Parathyroid adenoma (tissue), 2 donors: ENCODE results near the gene TMEM217.
"Not testable (repeated sequence)": the region's sequence is repeated elsewhere in the genome, so short reads cannot be mapped to it uniquely, and the experiment has no call there.

Source experiments
- H2AFZ ChIP-seq: fragments of 300-600 bp; sonication (generic); one replicate; pipeline ENCODE4 v1.7.0; 2017; ENCODE audit warnings: antibody characterized with exemption, mild to moderate bottlenecking
- H3K27ac ChIP-seq: fragments of 300-600 bp; sonication (generic); one replicate; pipeline ENCODE4 v1.7.0; 2017
- H3K27me3 ChIP-seq: fragments of 300-600 bp; sonication (generic); one replicate; pipeline ENCODE4 v1.7.0; 2017; ENCODE audit warnings: low read length; ENCODE audit not compliant: control insufficient read depth, insufficient read depth
- H3K36me3 ChIP-seq: fragments of 300-600 bp; sonication (generic); one replicate; pipeline ENCODE4 v1.7.0; 2017; ENCODE audit warnings: low read length; ENCODE audit not compliant: control insufficient read depth, insufficient read depth
- H3K4me1 ChIP-seq: fragments of 300-600 bp; sonication (generic); one replicate; pipeline ENCODE4 v1.7.0; 2017; ENCODE audit warnings: control low read depth
- H3K4me2 ChIP-seq: fragments of 300-600 bp; sonication (generic); one replicate; pipeline ENCODE4 v1.7.0; 2017; ENCODE audit warnings: low read length
- H3K4me3 ChIP-seq: fragments of 300-600 bp; sonication (generic); one replicate; pipeline ENCODE4 v1.7.0; 2017; ENCODE audit warnings: low read depth, low read length
- H3K79me2 ChIP-seq: fragments of 300-600 bp; sonication (generic); one replicate; pipeline ENCODE4 v1.7.0; 2017; ENCODE audit warnings: control low read depth
- H3K9ac ChIP-seq: fragments of 300-600 bp; sonication (generic); one replicate; pipeline ENCODE4 v1.7.0; 2017; ENCODE audit warnings: mild to moderate bottlenecking
- H3K9me3 ChIP-seq: fragments of 300-600 bp; sonication (generic); one replicate; pipeline ENCODE4 v1.7.0; 2017; ENCODE audit warnings: low read length; ENCODE audit not compliant: control insufficient read depth
- TF ChIP-seq, protein P1 (sequence below): fragments of 300-600 bp; sonication (generic); IDR thresholded peaks from one replicate; pipeline ENCODE4 v1.7.0; 2017; ENCODE audit warnings: antibody characterized with exemption, mild to moderate bottlenecking
- donor health status: primary hyperparathyroidism.

The TMEM217 gene

DNA sequence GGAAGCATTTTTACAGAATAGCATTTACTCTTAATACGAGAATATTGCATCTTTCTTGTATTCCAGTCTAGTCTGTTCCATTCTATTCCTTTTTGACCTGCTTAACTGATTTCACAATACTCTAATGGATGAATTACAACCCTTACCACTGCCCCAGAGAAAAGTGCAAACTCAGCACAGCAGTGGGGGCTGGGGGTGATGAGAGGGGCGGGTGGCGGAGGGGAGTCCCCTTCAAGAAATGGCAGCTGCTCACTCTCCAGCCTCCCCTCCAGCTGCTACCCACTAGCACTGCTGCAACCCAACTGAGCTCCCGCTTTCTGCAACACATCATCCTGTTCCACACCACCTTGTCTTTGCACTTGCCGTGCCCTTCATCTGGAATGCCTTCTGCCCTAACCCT lies 57.9 kb downstream of the TMEM217 start:
- Histone ChIP-seq H3K9me3 (no peaks in the 10 kb centered on the region), H3K4me2 (no peak overlapping the region), H3K9ac (no peak overlapping the region), H3K36me3 (no peaks in the 10 kb centered on the region), H2AFZ (no peak overlapping the region), H3K4me1 (no peaks in the 10 kb centered on the region), H3K4me3 (no peak overlapping the region), H3K79me2 (no peaks in the 10 kb centered on the region), H3K27me3 (no peaks in the 10 kb centered on the region), H3K27ac (no peak overlapping the region)
- TF ChIP-seq, protein P1, sequence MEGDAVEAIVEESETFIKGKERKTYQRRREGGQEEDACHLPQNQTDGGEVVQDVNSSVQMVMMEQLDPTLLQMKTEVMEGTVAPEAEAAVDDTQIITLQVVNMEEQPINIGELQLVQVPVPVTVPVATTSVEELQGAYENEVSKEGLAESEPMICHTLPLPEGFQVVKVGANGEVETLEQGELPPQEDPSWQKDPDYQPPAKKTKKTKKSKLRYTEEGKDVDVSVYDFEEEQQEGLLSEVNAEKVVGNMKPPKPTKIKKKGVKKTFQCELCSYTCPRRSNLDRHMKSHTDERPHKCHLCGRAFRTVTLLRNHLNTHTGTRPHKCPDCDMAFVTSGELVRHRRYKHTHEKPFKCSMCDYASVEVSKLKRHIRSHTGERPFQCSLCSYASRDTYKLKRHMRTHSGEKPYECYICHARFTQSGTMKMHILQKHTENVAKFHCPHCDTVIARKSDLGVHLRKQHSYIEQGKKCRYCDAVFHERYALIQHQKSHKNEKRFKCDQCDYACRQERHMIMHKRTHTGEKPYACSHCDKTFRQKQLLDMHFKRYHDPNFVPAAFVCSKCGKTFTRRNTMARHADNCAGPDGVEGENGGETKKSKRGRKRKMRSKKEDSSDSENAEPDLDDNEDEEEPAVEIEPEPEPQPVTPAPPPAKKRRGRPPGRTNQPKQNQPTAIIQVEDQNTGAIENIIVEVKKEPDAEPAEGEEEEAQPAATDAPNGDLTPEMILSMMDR, result no peak

DNA sequence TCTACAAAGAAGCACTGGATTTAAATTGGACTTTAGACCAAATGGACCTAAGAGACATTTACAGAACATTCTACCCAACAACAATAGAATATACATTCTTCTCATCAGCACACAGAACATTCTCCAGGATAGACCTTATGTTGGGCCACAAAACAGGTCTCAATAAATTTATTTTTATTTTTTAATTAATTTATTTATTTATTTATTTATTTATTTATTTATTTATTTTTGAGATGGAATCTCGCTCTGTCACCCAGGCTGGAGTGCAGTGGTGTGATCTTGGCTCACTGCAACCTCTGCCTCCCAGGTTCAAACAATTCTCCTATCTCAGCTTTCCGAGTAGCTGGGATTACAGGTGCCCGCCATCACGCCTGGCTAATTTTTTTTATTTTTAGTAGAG lies 61.5 kb downstream of the TMEM217 start:
- not testable (repeated sequence) for H3K27ac ChIP-seq, H3K36me3 ChIP-seq, H2AFZ ChIP-seq, H3K4me1 ChIP-seq, H3K4me3 ChIP-seq, H3K79me2 ChIP-seq, H3K9me3 ChIP-seq, H3K27me3 ChIP-seq, H3K9ac ChIP-seq, H3K4me2 ChIP-seq

DNA sequence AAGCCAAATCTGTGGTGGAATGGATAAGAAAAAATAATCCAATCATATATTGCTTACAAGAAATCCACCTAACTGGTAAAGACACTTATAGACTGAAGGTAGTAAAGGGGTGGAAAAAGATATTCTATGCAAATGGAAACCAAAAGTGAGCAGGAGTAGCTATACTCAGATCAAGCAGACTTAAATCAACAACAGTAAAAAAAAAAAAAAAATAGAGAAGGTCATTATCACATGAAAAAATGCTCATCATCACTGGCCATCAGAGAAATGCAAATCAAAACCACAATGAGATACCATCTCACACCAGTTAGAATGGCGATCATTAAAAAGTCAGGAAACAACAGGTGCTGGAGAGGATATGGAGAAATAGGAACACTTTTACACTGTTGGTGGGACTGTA lies 63.1 kb downstream of the TMEM217 start:
- H3K36me3 ChIP-seq, H3K79me2 ChIP-seq, H3K4me3 ChIP-seq: not testable (repeated sequence)

DNA sequence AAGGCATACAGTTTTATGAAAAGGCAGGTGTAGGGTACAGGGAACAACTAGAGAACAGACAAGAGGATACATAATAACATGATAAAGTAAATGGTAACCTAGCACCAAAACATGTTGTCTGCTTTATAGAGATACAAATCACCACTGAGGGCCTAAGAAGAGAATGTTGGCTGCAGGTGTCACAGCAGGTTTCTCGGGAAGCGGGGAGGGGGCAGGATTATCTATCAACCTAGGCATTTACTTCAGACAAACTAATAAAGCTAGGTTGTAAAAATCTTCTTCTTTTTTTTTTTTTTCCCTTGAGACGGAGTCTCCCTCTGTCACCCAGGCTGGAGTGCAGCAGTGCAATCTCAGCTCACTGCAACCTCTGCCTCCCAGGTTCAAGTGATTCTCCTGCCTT lies 65.3 kb downstream of the TMEM217 start:
- H3K27me3 ChIP-seq, result no peaks in the 10 kb centered on the region
- no peaks in the 10 kb centered on the region for H3K4me1 ChIP-seq
- H3K9me3 ChIP-seq, result no peaks in the 10 kb centered on the region
- no peaks in the 10 kb centered on the region for H3K36me3 ChIP-seq
- no peak overlapping the region for H3K4me2 ChIP-seq
- no peak overlapping the region for H3K27ac ChIP-seq
- H2AFZ ChIP-seq, result no peak overlapping the region
- H3K79me2 ChIP-seq, result no peaks in the 10 kb centered on the region
- H3K4me3 ChIP-seq, result no peak overlapping the region
- TF ChIP-seq, protein P1, result no peak
- H3K9ac ChIP-seq, result no peak overlapping the region

More for the DNA sequence above, 63.1 kb downstream of the TMEM217 start:
- not testable (repeated sequence) for H3K9me3 ChIP-seq, H2AFZ ChIP-seq, H3K4me1 ChIP-seq, H3K9ac ChIP-seq, H3K27me3 ChIP-seq, H3K4me2 ChIP-seq, H3K27ac ChIP-seq

DNA sequence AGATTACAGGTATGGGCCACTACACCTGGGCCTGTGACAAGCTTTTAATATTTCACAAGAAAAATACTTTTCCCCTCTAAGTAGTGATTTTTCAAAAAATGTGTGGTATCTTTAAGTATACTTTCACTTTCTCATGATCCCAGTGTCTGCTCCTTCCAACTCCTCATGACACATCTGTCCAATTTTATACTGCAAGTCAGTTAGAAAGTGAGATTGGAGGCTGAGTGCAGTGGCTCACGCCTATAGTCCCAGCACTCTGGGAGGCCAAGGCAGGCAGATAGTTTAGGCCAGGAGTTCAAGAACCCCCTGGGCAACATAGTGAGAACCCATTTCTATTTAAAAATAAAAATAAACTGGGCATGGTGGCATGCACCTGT lies 67.8 kb downstream of the TMEM217 start:
- Histone ChIP-seq H3K4me1 (no peaks in the 10 kb centered on the region), H3K4me2 (no peak overlapping the region), H3K36me3 (no peaks in the 10 kb centered on the region), H3K4me3 (no peak overlapping the region), H3K79me2 (no peaks in the 10 kb centered on the region), H3K9ac (no peak overlapping the region), H3K9me3 (no peaks in the 10 kb centered on the region), H3K27ac (no peak overlapping the region), H3K27me3 (no peaks in the 10 kb centered on the region), H2AFZ (no peak overlapping the region)
- TF ChIP-seq, protein P1, result no peak

DNA sequence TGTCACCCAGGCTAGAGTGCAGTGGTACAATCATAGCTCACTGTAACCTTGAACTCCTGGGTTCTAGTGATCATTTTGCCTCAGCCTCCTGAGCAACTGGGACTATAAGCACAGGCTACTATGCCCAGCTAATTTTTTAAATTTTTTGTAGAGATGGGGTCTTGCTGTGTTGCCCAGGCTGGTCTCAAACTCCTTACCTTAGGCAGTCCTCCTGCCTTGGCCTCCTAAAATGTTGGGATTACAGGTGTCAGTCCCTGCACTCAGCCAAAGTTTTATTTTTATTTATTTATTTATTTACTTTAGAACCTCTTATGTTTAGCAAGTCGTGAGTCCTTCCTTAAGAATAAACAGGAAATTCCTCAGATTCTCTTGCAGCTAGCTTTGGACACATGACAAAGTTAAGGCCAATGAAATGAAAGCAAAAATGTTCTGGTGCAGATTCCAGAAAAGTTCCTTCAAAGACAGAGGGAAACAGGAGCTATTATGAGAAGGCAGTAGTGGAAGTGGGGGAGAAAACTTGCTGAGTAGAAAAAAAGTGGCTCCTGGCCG lies 68.9 kb downstream of the TMEM217 start:
- Histone ChIP-seq H3K4me2 (no peak overlapping the region), H3K9me3 (no peaks in the 10 kb centered on the region), H3K27ac (no peak overlapping the region), H3K79me2 (no peaks in the 10 kb centered on the region), H3K27me3 (no peaks in the 10 kb centered on the region), H3K4me1 (no peaks in the 10 kb centered on the region), H3K36me3 (no peaks in the 10 kb centered on the region), H3K9ac (no peak overlapping the region), H2AFZ (no peak overlapping the region), H3K4me3 (no peak overlapping the region)
- TF ChIP-seq, protein P1, result no peak
